Inflammatory macrophage treated with lipopolysaccharide for 4 hours (primary cell): ENCODE results near the gene ZFP57.
"Not testable (repeated sequence)": the region's sequence is repeated elsewhere in the genome, so short reads cannot be mapped to it uniquely, and the experiment has no call there.

Experiments
- DNase-seq: peaks from one replicate; pipeline ENCODE4 v3.0.0-alpha.2; 2020

The ZFP57 gene

GRCh38 chr6:29694637-29695036 is 13.7 kb upstream of the ZFP57 start:
- DNase-seq, result peak; percentile 28

- no peak for DNase-seq
These were observed 4.9 kb upstream of the ZFP57 start for GRCh38 chr6:29685718-29686326.

GRCh38 chr6:29681811-29682210 is 859 bp upstream of the ZFP57 start:
- no peak for DNase-seq

GRCh38 chr6:29680416-29680815 is 536 bp downstream of the ZFP57 start:
- DNase-seq, result no peak

- no peak for DNase-seq
These were observed 990 bp downstream of the ZFP57 start for GRCh38 chr6:29679962-29680361.

- no peak for DNase-seq
These were observed 2.8 kb downstream of the ZFP57 start for GRCh38 chr6:29678114-29678513.

GRCh38 chr6:29676981-29677601 is 3.9 kb downstream of the ZFP57 start:
- DNase-seq, result peak; percentile 56

- no peak for DNase-seq
These were observed 5.4 kb downstream of the ZFP57 start for GRCh38 chr6:29675561-29675960.

- DNase-seq, result no peak
These were observed 6.9 kb downstream of the ZFP57 start for GRCh38 chr6:29674008-29674407.

GRCh38 chr6:29673161-29673560 is 7.8 kb downstream of the ZFP57 start:
- DNase-seq, result no peak

- not testable (repeated sequence) for DNase-seq
These were observed 8.8 kb downstream of the ZFP57 start for GRCh38 chr6:29672116-29672515.

- DNase-seq, result no peak
These were observed 9.9 kb downstream of the ZFP57 start for GRCh38 chr6:29671026-29671425.

GRCh38 chr6:29667158-29667557 is 13.8 kb downstream of the ZFP57 start:
- no peak for DNase-seq

- DNase-seq, result no peak
These were observed 14.2 kb downstream of the ZFP57 start for GRCh38 chr6:29666826-29667130.

- DNase-seq, result peak; percentile 36
These were observed 14.8 kb downstream of the ZFP57 start for GRCh38 chr6:29665942-29666825.

GRCh38 chr6:29663300-29664042 is 17.5 kb downstream of the ZFP57 start:
- no peak for DNase-seq

- not testable (repeated sequence) for DNase-seq
These were observed 19.3 kb downstream of the ZFP57 start for GRCh38 chr6:29661502-29662141.

GRCh38 chr6:29661071-29661470 is 19.9 kb downstream of the ZFP57 start:
- no peak for DNase-seq

GRCh38 chr6:29656798-29657197 is 24.2 kb downstream of the ZFP57 start, which contains the start of gene MOG:
Gene MOG, plus strand, starts transcription at chr6:29657092. Its CDS starts 118 bp downstream, at chr6:29657210.
- no peak for DNase-seq

GRCh38 chr6:29656157-29656556 is 24.8 kb downstream of the ZFP57 start:
- DNase-seq, result no peak

- DNase-seq, result no peak
These were observed 25.3 kb downstream of the ZFP57 start for GRCh38 chr6:29655658-29656057.

GRCh38 chr6:29653452-29654038 is 27.4 kb downstream of the ZFP57 start:
- DNase-seq, result peak; percentile 69
